ENCODE measurements around the gene C12orf50.

- no peak for TF ChIP-seq EZH2phosphoT487 (IDR thresholded peaks at IDR 0.05; ENCODE audit: insufficient read depth, low read depth)
- no peak for TF ChIP-seq EZH2 (IDR thresholded peaks at IDR 0.05; ENCODE audit: insufficient read depth, poor library complexity, severe bottlenecking)
These were observed 33.3 kb upstream of the C12orf50 start for GRCh38 chr12:88062474-88062873.
